Measurements from ENCODE around the gene INPP5F.

GRCh38 chr10:119738962-119739361, 13.1 kb downstream of the INPP5F start:
- TF ChIP-seq FOXA1 (IDR thresholded peaks at IDR 0.05) (no peak), TARDBP (IDR thresholded peaks at IDR 0.05) (no peak), SUZ12 (IDR thresholded peaks at IDR 0.05) (no peak), SP1 (IDR thresholded peaks at IDR 0.05) (no peak), FOXK2 (IDR thresholded peaks at IDR 0.05) (no peak)

All from HEK293T (cell line).